ENCODE measurements around the gene RAB10. TPM values are rescaled to one million over a fixed set of nuclear protein-coding genes. Genes with fewer than 3 reads are reported as not detected.
"Not testable (repeated sequence)": the region's sequence is repeated elsewhere in the genome, so short reads cannot be mapped to it uniquely, and the experiment has no call there.

RAB10 gene
- total RNA-seq, 1 donor from 2014 or later, result 181 TPM

- peaks cover 0 to 11% of the 10 kb centered on the region in 2 donors for H3K4me1 ChIP-seq
- no peak overlapping the region for H3K4me3 ChIP-seq
- intact Hi-C loops (cut with DNase I), result no loop called here
- no peak for TF ChIP-seq CTCF (IDR thresholded peaks at IDR 0.05)
- H3K27me3 ChIP-seq, result no peaks in the 10 kb centered on the region
- no peak for DNase-seq (ENCODE audit: low spot score in 2 of 2)
- H3K36me3 ChIP-seq, result no peaks in the 10 kb centered on the region
- no peak overlapping the region for H3K27ac ChIP-seq
- no peaks in the 10 kb centered on the region for H3K9me3 ChIP-seq
Observed at GRCh38 chr2:26074676-26075075, 40.8 kb downstream of the RAB10 start.

GRCh38 chr2:26075173-26075572 lies 41.3 kb downstream of the RAB10 start:
- DNase-seq (ENCODE audit: low spot score in 2 of 2), result no peak
- H3K4me1 ChIP-seq, result peaks cover 0 to 6% of the 10 kb centered on the region in 2 donors
- no peaks in the 10 kb centered on the region for H3K9me3 ChIP-seq
- no peaks in the 10 kb centered on the region for H3K36me3 ChIP-seq
- intact Hi-C loops (cut with DNase I), result no loop called here
- no peak for TF ChIP-seq CTCF (IDR thresholded peaks at IDR 0.05)
- no peaks in the 10 kb centered on the region for H3K27me3 ChIP-seq
- no peak overlapping the region for H3K4me3 ChIP-seq
- H3K27ac ChIP-seq, result no peak overlapping the region

- Histone ChIP-seq H3K9me3 (no peaks in the 10 kb centered on the region), H3K4me1 (peaks cover 0 to 6% of the 10 kb centered on the region in 2 donors), H3K27me3 (no peaks in the 10 kb centered on the region), H3K36me3 (no peaks in the 10 kb centered on the region), H3K27ac (no peak overlapping the region), H3K4me3 (no peak overlapping the region)
- intact Hi-C loops (cut with DNase I), result no loop called here
- no peak for TF ChIP-seq CTCF (IDR thresholded peaks at IDR 0.05)
- DNase-seq (ENCODE audit: low spot score in 2 of 2), result no peak
Observed at GRCh38 chr2:26076001-26076587, 42.2 kb downstream of the RAB10 start.

GRCh38 chr2:26077291-26077690 lies 43.4 kb downstream of the RAB10 start:
- Histone ChIP-seq H3K4me3 (no peak overlapping the region), H3K4me1 (peaks cover 0 to 6% of the 10 kb centered on the region in 2 donors), H3K36me3 (no peaks in the 10 kb centered on the region), H3K9me3 (peaks cover 0 to 7% of the 10 kb centered on the region in 2 donors), H3K27ac (no peak overlapping the region), H3K27me3 (no peaks in the 10 kb centered on the region)
- intact Hi-C loops (cut with DNase I), result no loop called here
- no peak for TF ChIP-seq CTCF (IDR thresholded peaks at IDR 0.05)
- no peak for DNase-seq (ENCODE audit: low spot score in 2 of 2)

GRCh38 chr2:26078939-26079338 lies 45.1 kb downstream of the RAB10 start:
- no peak for TF ChIP-seq CTCF (IDR thresholded peaks at IDR 0.05)
- DNase-seq (ENCODE audit: low spot score in 2 of 2), result no peak
- Histone ChIP-seq H3K9me3 (peaks cover 0 to 15% of the 10 kb centered on the region in 2 donors), H3K4me1 (peaks cover 0 to 6% of the 10 kb centered on the region in 2 donors), H3K27me3 (no peaks in the 10 kb centered on the region), H3K27ac (no peak overlapping the region), H3K4me3 (no peak overlapping the region), H3K36me3 (no peaks in the 10 kb centered on the region)
- intact Hi-C loops (cut with DNase I), result no loop called here

GRCh38 chr2:26080356-26080755 lies 46.5 kb downstream of the RAB10 start:
- H3K36me3 ChIP-seq, result no peaks in the 10 kb centered on the region
- no peaks in the 10 kb centered on the region for H3K4me1 ChIP-seq
- intact Hi-C loops (cut with DNase I), result no loop called here
- no peak overlapping the region for H3K4me3 ChIP-seq
- no peak for TF ChIP-seq CTCF (IDR thresholded peaks at IDR 0.05)
- peaks cover 0 to 15% of the 10 kb centered on the region in 2 donors for H3K9me3 ChIP-seq
- no peak for DNase-seq (ENCODE audit: low spot score in 2 of 2)
- H3K27ac ChIP-seq, result no peak overlapping the region
- no peaks in the 10 kb centered on the region for H3K27me3 ChIP-seq

GRCh38 chr2:26080925-26081324 lies 47.0 kb downstream of the RAB10 start:
- DNase-seq (ENCODE audit: low spot score in 2 of 2); H3K27me3 ChIP-seq; H3K36me3 ChIP-seq; intact Hi-C loops (cut with DNase I); H3K4me1 ChIP-seq; H3K4me3 ChIP-seq; H3K27ac ChIP-seq: not testable (repeated sequence)
- peaks cover 0 to 15% of the 10 kb centered on the region in 2 donors for H3K9me3 ChIP-seq

Measured in ascending aorta (tissue), 2 donors.